OCI-LY3 (cell line): ENCODE data around the gene AGO3.

Source experiments
- CTCF ChIP-seq: fragments of 200-600, 300-600 bp; sonication (generic); IDR thresholded peaks from 2 replicates; pipeline ENCODE4 v1.5.1; 2014; ENCODE audit warnings: antibody characterized with exemption, low read length, low read depth
- EZH2phosphoT487 ChIP-seq: fragments of 200-600 bp; shearing (Covaris generic); IDR thresholded peaks from 2 replicates; pipeline ENCODE4 v1.6.1; 2018; ENCODE audit warnings: antibody characterized with exemption, mixed run types, low read depth

GRCh38 chr1:36115200-36115669 is 184.3 kb downstream of the AGO3 start:
- TF ChIP-seq CTCF (no peak), EZH2phosphoT487 (no peak)
